Natural killer cell (primary cell): ENCODE measurements around the gene CAMSAP1. TPM values are rescaled to one million over a fixed set of nuclear protein-coding genes. Genes with fewer than 3 reads are reported as not detected.

ENCODE experiments used
- ATAC-seq, 3 donors: fragments of 150-1000 bp in 2 of 3; fragments of 200-7000 bp in 1 of 3; cut with Tn5 transposase; 1 replicate in 1 of 3; 2 replicates in 2 of 3; pipeline ENCODE4 v1.10.0; 2021; ENCODE audit warnings: mild to moderate bottlenecking in 2 of 3, moderate library complexity in 2 of 3
- DNase-seq, 2 donors: peaks; one replicate each; pipeline versions ENCODE4 v3.0.0 to v3.0.0-alpha.2; 2013 to 2021; ENCODE audit warnings: mixed read lengths in 1 of 2
- H3K27ac ChIP-seq: one replicate; pipeline ENCODE4 v1.5.1; 2013; ENCODE audit warnings: mild to moderate bottlenecking, low read length
- H3K27me3 ChIP-seq: one replicate; pipeline ENCODE4 v1.6.1; 2013; ENCODE audit warnings: low read length; ENCODE audit not compliant: control insufficient read depth, insufficient read depth
- H3K36me3 ChIP-seq: one replicate; pipeline ENCODE4 v1.6.1; 2013; ENCODE audit warnings: low read length; ENCODE audit not compliant: control insufficient read depth, insufficient read depth
- H3K4me1 ChIP-seq: one replicate; pipeline ENCODE4 v1.6.1; 2013; ENCODE audit warnings: low read length; ENCODE audit not compliant: control insufficient read depth, insufficient read depth
- H3K4me3 ChIP-seq: one replicate; pipeline ENCODE4 v1.5.1; 2013; ENCODE audit warnings: low read length
- H3K9me3 ChIP-seq: one replicate; pipeline ENCODE4 v1.6.1; 2013; ENCODE audit warnings: low read length; ENCODE audit not compliant: control insufficient read depth, insufficient read depth
- H3K27ac Mint-ChIP-seq, 2 donors: one replicate each; pipeline ENCODE4 v1.8.0; 2022; ENCODE audit warnings: mild to moderate bottlenecking in 2 of 2, mixed read lengths in 2 of 2, moderate library complexity in 1 of 2
- H3K27me3 Mint-ChIP-seq, 2 donors: one replicate each; pipeline ENCODE4 v1.8.0; 2022; ENCODE audit warnings: low read depth in 2 of 2, mixed read lengths in 2 of 2
- H3K36me3 Mint-ChIP-seq: one replicate; pipeline ENCODE4 v1.8.0; 2022; ENCODE audit warnings: mixed read lengths
- H3K4me1 Mint-ChIP-seq, 2 donors: one replicate each; pipeline ENCODE4 v1.8.0; 2022; ENCODE audit warnings: mixed read lengths in 2 of 2
- H3K4me3 Mint-ChIP-seq: one replicate; pipeline ENCODE4 v1.8.0; 2022; ENCODE audit warnings: mild to moderate bottlenecking, moderate library complexity, mixed read lengths
- H3K9me3 Mint-ChIP-seq, 2 donors: one replicate each; pipeline ENCODE4 v1.8.0; 2022; ENCODE audit warnings: mixed read lengths in 2 of 2
- CTCF ChIP-seq: fragments of 200-600 bp; IDR thresholded peaks from one replicate; pipeline ENCODE4 v1.8.0; 2022; ENCODE audit warnings: antibody characterized with exemption
- WGBS: methylation state at CpG from one replicate; pipeline ENCODE4 v1.1.7; 2013; ENCODE audit warnings: missing lambda C conversion rate; ENCODE audit not compliant: insufficient coverage; 5-methylcytosine and 5-hydroxymethylcytosine counted together
- intact Hi-C: fragments of 100-400 bp; cut with micrococcal nuclease; formaldehyde crosslinking; loops from one replicate; pipeline ENCODE4 v1.14.2; 2022
- total RNA-seq, 4 donors: library from RNA; stranded (reverse); fragments of 120-200 nt in 1 of 4; gene quantifications; one replicate each; pipeline versions ENCODE4 v1.2.3 to v1.2.4, GENCODE V29; 2013 to 2022

Gene CAMSAP1
- total RNA-seq, 3 donors from 2014 or later (not counting 1 experiment from before 2014, with no cell fraction given): 25.9 to 33.5 (median 28.1) TPM

DNA sequence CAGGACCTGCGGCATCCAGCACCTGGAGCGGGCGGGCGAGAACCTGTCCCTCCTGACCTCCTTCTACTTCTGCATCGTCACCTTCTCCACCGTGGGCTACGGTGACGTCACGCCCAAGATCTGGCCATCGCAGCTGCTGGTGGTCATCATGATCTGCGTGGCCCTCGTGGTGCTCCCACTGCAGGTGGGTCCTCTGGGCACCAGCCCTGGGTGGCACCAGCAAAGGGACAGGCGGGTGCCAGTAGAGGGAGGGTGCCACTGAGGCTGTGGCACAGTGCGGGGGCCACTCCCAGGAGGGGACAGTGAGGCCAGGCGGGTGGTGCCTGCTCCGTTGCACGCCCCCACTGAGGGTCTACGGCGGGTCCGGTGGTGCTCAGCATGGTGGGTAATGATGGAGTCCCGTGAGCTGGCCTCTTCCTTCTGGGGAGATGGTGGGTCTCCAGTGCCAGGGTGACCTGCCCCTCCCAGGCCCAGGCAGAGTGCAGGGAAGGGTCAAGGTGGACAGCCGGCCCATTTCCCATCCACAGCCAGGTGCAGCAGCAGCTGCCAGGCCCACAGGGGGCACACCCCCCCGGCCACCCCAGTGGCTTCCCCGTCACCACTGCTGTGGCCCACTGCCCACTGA, 147.6 kb downstream of the CAMSAP1 start:
- 89% methylated on average over 23 of the region's 24 CpGs for WGBS
- no peak for ATAC-seq
- no peaks in the 10 kb centered on the region for H3K36me3 Mint-ChIP-seq
- no peak for TF ChIP-seq CTCF
- peaks cover 0 to 10% of the 10 kb centered on the region in 2 donors for H3K4me1 Mint-ChIP-seq
- no peaks in the 10 kb centered on the region for H3K27me3 ChIP-seq
- H3K36me3 ChIP-seq: no peaks in the 10 kb centered on the region
- H3K9me3 ChIP-seq: no peaks in the 10 kb centered on the region
- no peak overlapping the region for H3K27ac ChIP-seq
- no peak overlapping the region for H3K4me3 ChIP-seq
- H3K27me3 Mint-ChIP-seq: no peaks in the 10 kb centered on the region
- no peaks in the 10 kb centered on the region for H3K4me1 ChIP-seq
- no peaks in the 10 kb centered on the region for H3K9me3 Mint-ChIP-seq
- intact Hi-C loops: no loop called here
- DNase-seq: no peak
- no peak overlapping the region for H3K27ac Mint-ChIP-seq
- no peak overlapping the region for H3K4me3 Mint-ChIP-seq

DNA sequence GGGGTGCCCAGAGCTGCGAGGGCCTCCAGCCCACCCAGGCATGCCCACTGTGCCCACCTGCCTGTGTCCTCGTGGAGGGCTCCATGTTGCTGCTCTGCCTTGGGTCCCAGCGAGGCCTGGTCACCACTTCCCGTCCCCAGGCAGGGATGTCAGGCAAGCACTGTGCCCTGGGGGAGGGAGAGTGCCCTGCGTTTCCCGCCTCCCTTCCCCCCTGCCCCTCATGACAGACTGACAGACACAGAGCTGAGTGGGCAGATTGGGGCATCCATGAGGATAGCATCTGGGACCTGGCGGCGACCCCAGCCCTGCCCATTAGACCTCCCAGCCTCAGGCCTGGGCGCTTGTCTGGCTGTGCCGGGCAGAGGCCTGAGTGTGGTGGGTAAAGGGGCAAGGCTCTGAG, 148.5 kb downstream of the CAMSAP1 start:
- ATAC-seq (no peak), DNase-seq (no peak)
- intact Hi-C loops: no loop called here
- H3K9me3 ChIP-seq: no peaks in the 10 kb centered on the region
- H3K4me1 Mint-ChIP-seq: peaks cover 0 to 10% of the 10 kb centered on the region in 2 donors
- no peak for TF ChIP-seq CTCF
- no peaks in the 10 kb centered on the region for H3K36me3 ChIP-seq
- H3K4me3 ChIP-seq: no peak overlapping the region
- WGBS: 88% methylated on average over 9 of the region's 10 CpGs
- no peaks in the 10 kb centered on the region for H3K4me1 ChIP-seq
- no peak overlapping the region for H3K27ac ChIP-seq
- H3K27me3 Mint-ChIP-seq: no peaks in the 10 kb centered on the region
- no peaks in the 10 kb centered on the region for H3K27me3 ChIP-seq
- H3K4me3 Mint-ChIP-seq: no peak overlapping the region
- no peaks in the 10 kb centered on the region for H3K36me3 Mint-ChIP-seq
- H3K9me3 Mint-ChIP-seq: no peaks in the 10 kb centered on the region
- H3K27ac Mint-ChIP-seq: no peak overlapping the region

Other genes with a start within 250 kb of the CAMSAP1 start
- not detected for gene LCN9, start 244.2 kb downstream of the CAMSAP1 start, total RNA-seq
- gene SOHLH1, start 208.1 kb downstream of the CAMSAP1 start, total RNA-seq: not detected
- 1 to 10 TPM in 1 of 3 donors, under 1 TPM in 2; 0.52 to 1.2 (median 0.88) TPM for gene KCNT1, start 205.4 kb downstream of the CAMSAP1 start, total RNA-seq
- gene UBAC1, start 53.8 kb upstream of the CAMSAP1 start, total RNA-seq: 10 to 100 TPM; 22.7 to 31.8 (median 27.6) TPM
- 10 to 100 TPM; 14.5 to 21.6 (median 21.2) TPM for gene NACC2, start 187.7 kb upstream of the CAMSAP1 start, total RNA-seq
- 10 to 100 TPM; 19.5 to 34.3 (median 33.6) TPM for gene TMEM250, start 211.3 kb upstream of the CAMSAP1 start, total RNA-seq